Colonic mucosa (tissue), 4 donors: ENCODE measurements around the gene GSTO1. TPM values are rescaled to one million over a fixed set of nuclear protein-coding genes. Genes with fewer than 3 reads are reported as not detected.
A peak's percentile ranks its signal among the peaks of the same experiment; 100 is the strongest.

ENCODE experiments used
- DNase-seq: peaks from one replicate; pipeline ENCODE4 v3.0.0-alpha.2; 2020
- H3K27ac ChIP-seq: fragments of 200-600 bp; one replicate; pipeline ENCODE4 v1.8.0; 2021
- H3K27me3 ChIP-seq: fragments of 200-600 bp; one replicate; pipeline ENCODE4 v1.8.0; 2021
- H3K36me3 ChIP-seq: fragments of 200-600 bp; one replicate; pipeline ENCODE4 v1.8.0; 2021
- H3K4me1 ChIP-seq: fragments of 200-600 bp; one replicate; pipeline ENCODE4 v1.8.0; 2021; ENCODE audit warnings: mild to moderate bottlenecking
- H3K4me3 ChIP-seq: fragments of 200-600 bp; one replicate; pipeline ENCODE4 v1.8.0; 2021
- H3K9ac ChIP-seq, 2 donors: one replicate each; pipeline ENCODE4 v1.7.0; 2013; ENCODE audit warnings: control low read depth in 2 of 2, low read depth in 2 of 2, low read length in 2 of 2
- H3K9me3 ChIP-seq: fragments of 200-600 bp; one replicate; pipeline ENCODE4 v1.8.0; 2021
- CTCF ChIP-seq: fragments of 200-600 bp; IDR thresholded peaks from one replicate; pipeline ENCODE4 v1.8.0; 2022; ENCODE audit warnings: antibody characterized with exemption, mild to moderate bottlenecking
- intact Hi-C: fragments of 100-400 bp; cut with DNase I; formaldehyde crosslinking; loops from one replicate; pipeline ENCODE4 v1.14.1; 2022
- total RNA-seq, 2 donors: library from RNA; stranded (reverse); fragmentation: NEBNext Ultra II Directional in 1 of 2; extraction: Animal tissue kit (Norgen Biotek cat#: 25700) in 1 of 2; gene quantifications; one replicate each; pipeline ENCODE4 v1.2.1, GENCODE V29; 2021
- donor health status: healthy.
- donor health status: DM: no; HTN: no; CAD: no.
- donor health status: DM: no; HTN: no; CAD: no.

GSTO1 gene
- total RNA-seq, 2 donors from 2014 or later, result 89.9 to 98.0 TPM

DNA sequence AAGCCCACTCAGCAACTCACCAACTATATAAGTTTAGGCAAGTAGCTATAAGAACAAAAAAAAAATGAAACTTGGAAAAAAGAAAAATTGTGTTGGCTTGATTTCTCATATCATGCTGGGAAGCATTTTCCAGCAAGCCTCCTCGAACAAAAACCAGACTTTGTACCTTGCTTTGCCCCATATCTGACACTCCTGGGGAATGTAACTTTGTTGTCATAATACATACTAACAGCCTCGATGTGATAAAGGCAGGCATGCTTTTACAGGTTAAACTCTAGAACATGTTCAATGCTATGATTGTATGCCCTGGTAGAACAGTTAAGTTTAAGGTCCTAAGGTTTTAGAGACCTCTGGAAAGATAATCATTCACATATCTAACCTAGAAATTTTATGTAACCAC, 34.2 kb upstream of the GSTO1 start:
- Histone ChIP-seq H3K4me1 (no peaks in the 10 kb centered on the region), H3K9me3 (no peaks in the 10 kb centered on the region), H3K27ac (no peak overlapping the region), H3K36me3 (no peaks in the 10 kb centered on the region), H3K9ac (no peak overlapping the region), H3K4me3 (no peak overlapping the region), H3K27me3 (no peaks in the 10 kb centered on the region)
- no peak for DNase-seq
- intact Hi-C loops, result no loop called here
- TF ChIP-seq CTCF, result no peak

DNA sequence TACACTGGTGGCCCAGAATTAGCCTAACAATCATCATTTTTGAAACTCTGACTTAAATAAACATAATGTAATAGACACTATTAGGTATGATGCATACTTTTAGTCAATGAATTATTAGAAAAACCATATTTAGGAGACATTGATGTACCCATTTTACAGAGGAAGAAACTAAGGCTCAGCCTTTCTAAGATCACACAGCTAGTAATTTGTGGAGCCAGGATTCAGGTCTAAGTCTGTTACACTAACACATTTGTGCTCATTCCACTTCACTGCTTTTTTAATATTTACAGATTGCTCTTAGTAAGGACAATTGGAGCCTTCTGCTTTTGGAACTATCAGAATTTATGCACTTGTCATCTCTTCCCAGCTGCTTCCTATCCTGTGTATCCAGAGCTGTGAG, 31.4 kb upstream of the GSTO1 start:
- no peak overlapping the region for H3K27ac ChIP-seq
- no peak for TF ChIP-seq CTCF
- H3K9me3 ChIP-seq, result no peaks in the 10 kb centered on the region
- H3K27me3 ChIP-seq, result no peaks in the 10 kb centered on the region
- intact Hi-C loops, result no loop called here
- no peak overlapping the region for H3K4me3 ChIP-seq
- H3K9ac ChIP-seq, result no peak overlapping the region
- no peak for DNase-seq
- H3K4me1 ChIP-seq, result no peaks in the 10 kb centered on the region
- H3K36me3 ChIP-seq, result no peaks in the 10 kb centered on the region

DNA sequence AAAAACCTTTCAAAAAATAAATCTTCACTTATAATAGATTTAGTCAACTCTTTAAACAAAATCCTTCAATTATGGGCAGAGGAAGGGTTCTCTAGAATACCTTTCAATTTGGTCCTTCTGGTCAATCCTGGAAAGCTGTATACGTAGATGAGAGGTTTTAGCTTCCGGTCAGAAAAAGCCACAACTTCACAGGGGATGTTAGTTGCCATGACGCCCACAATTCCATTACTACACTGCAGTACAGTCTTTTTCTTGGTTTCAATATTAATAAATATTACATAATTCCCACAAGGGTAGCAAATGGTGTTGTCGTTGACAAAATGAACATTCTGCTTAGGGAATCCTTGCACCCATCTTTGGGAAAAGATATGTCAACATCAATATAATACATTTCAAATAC, 24.2 kb upstream of the GSTO1 start:
- Histone ChIP-seq H3K9ac (no peak overlapping the region), H3K27ac (no peak overlapping the region), H3K9me3 (no peaks in the 10 kb centered on the region), H3K36me3 (no peaks in the 10 kb centered on the region), H3K27me3 (no peaks in the 10 kb centered on the region), H3K4me3 (no peak overlapping the region), H3K4me1 (no peaks in the 10 kb centered on the region)
- TF ChIP-seq CTCF, result no peak
- DNase-seq, result no peak
- intact Hi-C loops, result no loop called here

DNA sequence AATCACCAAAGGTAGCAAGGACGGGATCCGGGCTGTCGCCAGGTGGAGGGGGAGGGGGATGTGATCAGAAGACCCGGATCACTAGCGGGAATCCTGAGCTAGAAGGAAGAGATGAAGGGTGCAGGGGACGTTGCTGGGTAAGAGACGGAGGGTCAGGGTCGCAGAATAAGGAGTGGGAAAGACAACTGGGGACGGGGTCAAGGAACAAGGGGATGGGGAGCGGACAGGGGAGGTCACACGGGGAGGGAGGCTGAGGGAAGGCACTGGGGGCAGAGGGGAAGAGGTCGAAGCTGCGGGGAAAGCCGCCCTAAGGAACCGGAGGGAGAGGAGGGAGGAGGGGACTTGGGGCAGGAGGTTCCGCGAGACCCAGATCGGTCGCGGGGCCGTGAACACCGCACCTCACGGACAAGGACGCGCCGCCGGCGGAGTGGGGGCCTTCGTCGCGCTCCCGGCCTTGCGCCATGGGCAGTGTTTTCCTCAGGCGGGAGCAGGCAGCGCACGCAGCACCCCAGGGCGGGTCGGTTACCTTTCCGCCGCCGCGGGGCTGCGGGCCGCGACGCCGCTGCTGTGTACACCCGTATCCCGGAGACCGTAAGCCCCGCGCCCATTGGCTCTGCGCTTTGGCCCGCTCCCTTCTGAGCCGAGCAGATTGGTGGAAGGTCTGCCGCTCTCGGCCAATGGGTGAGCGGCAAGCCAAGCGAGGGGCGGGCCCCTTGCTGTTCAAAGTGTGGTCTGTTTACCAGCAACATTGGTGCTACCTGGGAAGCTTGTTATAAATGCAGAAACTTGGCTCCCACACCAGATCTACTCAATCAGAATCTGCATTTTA, 22.7 kb upstream of the GSTO1 start, which contains the start of gene CFAP43:
CFAP43 (minus strand) TSS at position 581 of the 829 bp plus-strand sequence; CDS start at position 463, 118 bp downstream.
- Histone ChIP-seq H3K27ac (no peak within 1 kb of the TSS), H3K36me3 (no peaks in the 10 kb centered on the region), H3K4me1 (no peaks in the 10 kb centered on the region), H3K27me3 (no peaks in the 10 kb centered on the region), H3K4me3 (peak within 1 kb of the TSS; percentile 63), H3K9me3 (no peaks in the 10 kb centered on the region), H3K9ac (peak within 1 kb of the TSS; percentile 86 to 91)
- intact Hi-C loops, result no loop called here
- peak; percentile 99 for DNase-seq
- no peak for TF ChIP-seq CTCF

GRCh38 chr10:104232613-104233102, 22.0 kb upstream of the GSTO1 start:
- intact Hi-C loops, result no loop called here
- H3K36me3 ChIP-seq, result no peaks in the 10 kb centered on the region
- DNase-seq, result no peak
- H3K27ac ChIP-seq, result no peak overlapping the region
- no peak for TF ChIP-seq CTCF
- no peaks in the 10 kb centered on the region for H3K9me3 ChIP-seq
- H3K4me3 ChIP-seq, result peak overlapping the region; percentile 63
- H3K27me3 ChIP-seq, result no peaks in the 10 kb centered on the region
- no peaks in the 10 kb centered on the region for H3K4me1 ChIP-seq
- H3K9ac ChIP-seq, result peak overlapping the region in 1 of 2 donors; percentile 86
